GM18951 (cell line): Measurements from ENCODE around the gene SMTN.

Experiments used
- POLR2A ChIP-seq: IDR thresholded peaks from 4 replicates; pipeline ENCODE4 v1.6.1; 2011; ENCODE audit warnings: mild to moderate bottlenecking; ENCODE audit not compliant: insufficient read length, insufficient read depth; ENCODE audit errors: extremely low read depth
- in situ Hi-C: fragments of 300-500 bp; cut with MboI; formaldehyde crosslinking; loops from one replicate; pipeline ENCODE4 v1.12.0; 2022; ENCODE audit warnings: low sequenced_read_pairs, mixed read lengths, inconsistent platforms; ENCODE audit not compliant: unreplicated experiment

SMTN gene

GRCh38 chr22:31081963-31082605, 966 bp downstream of the SMTN start:
- no peak for TF ChIP-seq POLR2A
- in situ Hi-C loops, result no loop called here

DNA sequence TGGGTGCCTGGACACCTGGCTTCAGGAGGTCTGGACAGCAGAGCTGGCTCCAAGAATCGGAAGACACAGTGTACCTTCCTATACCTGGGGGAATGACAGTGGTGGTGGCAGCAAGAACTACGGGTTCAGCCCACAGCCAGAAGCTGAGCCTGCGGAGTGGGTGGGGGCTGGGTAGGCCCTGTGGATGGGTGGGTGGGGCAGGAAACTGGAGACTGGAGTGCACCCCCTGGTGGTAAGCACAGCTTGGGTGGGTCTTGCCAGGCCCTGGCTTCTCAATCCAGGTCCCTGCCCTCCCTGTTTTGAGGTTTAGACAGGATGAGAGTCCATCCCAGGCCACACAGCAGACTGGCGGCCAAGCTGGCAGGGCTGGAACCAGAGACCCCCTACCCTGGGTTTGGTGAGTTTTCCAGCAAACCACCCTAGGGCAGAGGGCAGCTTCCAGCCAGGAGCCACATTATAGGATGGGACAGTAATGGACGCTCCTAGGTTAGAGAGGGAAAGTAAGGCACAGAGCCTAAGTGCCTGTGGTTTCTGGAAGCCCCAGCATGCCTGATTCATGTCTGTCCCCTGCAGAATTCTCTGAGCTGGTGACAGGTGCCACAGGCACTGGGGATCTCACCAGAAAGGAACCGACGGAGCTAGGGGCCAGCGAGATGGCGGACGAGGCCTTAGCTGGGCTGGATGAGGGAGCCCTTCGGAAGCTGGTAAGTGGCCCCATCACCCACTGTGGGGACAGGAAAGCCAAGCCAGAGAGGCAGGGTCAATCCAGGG, 1.7 kb downstream of the SMTN start:
- no peak for TF ChIP-seq POLR2A
- in situ Hi-C loops, result no loop called here

DNA sequence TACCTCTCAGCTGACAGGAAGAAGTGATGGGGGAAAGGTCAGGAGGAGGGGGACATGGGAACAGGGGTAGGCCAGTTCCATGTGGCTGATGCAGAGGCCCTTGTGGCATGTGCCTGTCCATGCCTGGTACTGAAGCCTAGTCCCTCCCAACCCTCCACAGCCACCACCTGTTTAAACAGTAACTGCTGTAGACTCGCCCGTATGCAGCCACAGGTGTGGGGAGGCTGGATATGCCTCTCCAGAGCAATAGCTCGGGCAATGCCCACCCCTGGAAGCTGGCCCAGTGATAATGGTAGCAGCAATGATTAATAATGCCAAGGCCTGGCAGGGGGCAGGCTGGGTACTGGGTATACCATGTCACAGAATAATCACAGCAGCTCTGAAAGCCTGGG, 2.3 kb downstream of the SMTN start:
- in situ Hi-C loops, result no loop called here
- no peak for TF ChIP-seq POLR2A

GRCh38 chr22:31083923-31084810, 3.0 kb downstream of the SMTN start:
- in situ Hi-C loops, result no loop called here
- TF ChIP-seq POLR2A, result no peak

- in situ Hi-C loops, result no loop called here
- peak; percentile 95 for TF ChIP-seq POLR2A
These were observed 3.8 kb downstream of the SMTN start for GRCh38 chr22:31084811-31085492.

- in situ Hi-C loops, result no loop called here
- TF ChIP-seq POLR2A, result no peak
These were observed 4.3 kb downstream of the SMTN start for GRCh38 chr22:31085493-31085824.

GRCh38 chr22:31085928-31086327, 4.8 kb downstream of the SMTN start:
- in situ Hi-C loops, result no loop called here

GRCh38 chr22:31086703-31087330, 5.7 kb downstream of the SMTN start:
- in situ Hi-C loops, result no loop called here

More at GRCh38 chr22:31085928-31086327, 4.8 kb downstream of the SMTN start:
- TF ChIP-seq POLR2A, result no peak

GRCh38 chr22:31087744-31088215, 6.7 kb downstream of the SMTN start:
- in situ Hi-C loops, result no loop called here
- TF ChIP-seq POLR2A, result no peak

More at GRCh38 chr22:31086703-31087330, 5.7 kb downstream of the SMTN start:
- TF ChIP-seq POLR2A, result no peak

- TF ChIP-seq POLR2A, result no peak
- in situ Hi-C loops, result no loop called here
These were observed 7.3 kb downstream of the SMTN start for GRCh38 chr22:31088233-31088986.

DNA sequence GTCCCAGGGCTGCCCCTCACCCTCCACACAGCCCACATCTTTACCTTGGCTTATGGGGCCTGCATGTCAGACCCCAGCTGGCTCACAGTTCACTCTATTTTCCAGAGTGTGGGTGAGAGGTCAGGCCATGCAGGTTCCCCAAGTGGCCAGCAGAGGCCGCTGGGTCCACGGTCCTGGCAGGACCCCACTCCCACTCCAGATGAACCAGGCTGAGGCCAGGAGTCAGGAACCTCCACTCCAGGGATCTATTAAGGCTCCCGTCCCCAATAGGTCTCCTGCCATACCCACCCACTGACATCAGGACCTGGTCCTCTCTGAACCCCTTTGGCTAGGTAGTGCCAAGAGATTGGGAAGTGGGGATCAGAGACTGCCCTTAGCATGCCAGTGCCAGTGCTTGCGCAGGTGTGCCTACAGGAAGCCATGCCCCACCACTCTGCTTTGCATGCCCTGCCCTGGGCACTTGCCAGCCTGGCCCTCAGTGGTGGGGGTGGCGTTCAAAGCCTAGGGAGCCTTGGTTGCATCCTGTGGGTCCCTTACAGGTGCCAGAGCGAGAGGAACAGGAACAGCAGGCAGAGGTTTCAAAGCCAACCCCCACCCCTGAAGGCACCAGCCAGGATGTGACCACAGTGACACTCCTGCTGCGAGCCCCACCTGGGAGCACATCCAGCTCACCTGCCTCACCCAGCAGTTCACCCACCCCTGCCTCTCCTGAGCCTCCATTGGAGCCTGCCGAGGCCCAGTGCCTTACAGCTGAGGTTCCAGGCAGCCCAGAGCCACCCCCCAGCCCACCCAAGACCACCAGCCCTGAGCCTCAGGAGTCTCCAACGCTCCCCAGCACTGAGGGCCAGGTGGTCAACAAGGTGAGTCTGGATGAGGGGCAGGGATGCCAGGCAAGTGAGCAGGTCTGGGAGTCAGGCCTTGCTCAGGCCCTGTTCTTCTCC, 8.3 kb downstream of the SMTN start:
- in situ Hi-C loops, result no loop called here
- TF ChIP-seq POLR2A, result no peak
